Naive B cell (primary cell): ENCODE results near the gene SMARCC2. TPM values are rescaled to one million over a fixed set of nuclear protein-coding genes. Genes with fewer than 3 reads are reported as not detected.

ENCODE experiments used
- ATAC-seq, 2 donors: fragments of 150-1000 bp; cut with Tn5 transposase; 2 replicates each; pipeline ENCODE4 v1.10.0; 2021; ENCODE audit warnings: low read depth in 2 of 2, mild to moderate bottlenecking in 2 of 2, moderate library complexity in 2 of 2
- DNase-seq: peaks from one replicate; pipeline ENCODE4 v3.0.0; 2022
- H3K27ac Mint-ChIP-seq, 6 donors: one replicate each; pipeline ENCODE4 v1.8.0; 2020 to 2022; ENCODE audit warnings: mild to moderate bottlenecking in 6 of 6, mixed read lengths in 6 of 6, moderate library complexity in 5 of 6, inconsistent platforms in 2 of 6
- H3K27me3 Mint-ChIP-seq, 3 donors: one replicate each; pipeline ENCODE4 v1.8.0; 2021 to 2022; ENCODE audit warnings: mixed read lengths in 3 of 3, mild to moderate bottlenecking in 1 of 3
- H3K36me3 Mint-ChIP-seq, 2 donors: one replicate each; pipeline ENCODE4 v1.8.0; 2020 to 2022; ENCODE audit warnings: mixed read lengths in 2 of 2, inconsistent platforms in 1 of 2, mild to moderate bottlenecking in 1 of 2
- H3K4me1 Mint-ChIP-seq, 3 donors: one replicate each; pipeline ENCODE4 v1.8.0; 2020 to 2022; ENCODE audit warnings: mixed read lengths in 3 of 3, inconsistent platforms in 1 of 3, mild to moderate bottlenecking in 1 of 3, moderate library complexity in 1 of 3
- H3K4me3 Mint-ChIP-seq, 8 donors: one replicate each; pipeline ENCODE4 v1.8.0; 2020 to 2022; ENCODE audit warnings: mild to moderate bottlenecking in 8 of 8, mixed read lengths in 8 of 8, moderate library complexity in 8 of 8, inconsistent platforms in 2 of 8
- H3K9me3 Mint-ChIP-seq, 7 donors: one replicate each; pipeline ENCODE4 v1.8.0; 2020 to 2022; ENCODE audit warnings: mixed read lengths in 7 of 7, mild to moderate bottlenecking in 5 of 7, inconsistent platforms in 2 of 7, moderate library complexity in 1 of 7
- polyA plus RNA-seq, 6 donors: library from polyadenylated mRNA; unstranded; fragments of 300-500 nt; fragmentation: Illumina TruSeq; gene quantifications; one replicate each; pipeline ENCODE4 v1.2.3, GENCODE V29; 2021; ENCODE audit warnings: low read depth in 6 of 6

Gene SMARCC2
- polyA plus RNA-seq, 6 donors from 2014 or later = 33.3 to 112 (median 64.8) TPM

GRCh38 chr12:56150563-56150962 lies 38.7 kb downstream of the SMARCC2 start:
- no peaks in the 10 kb centered on the region for H3K27me3 Mint-ChIP-seq
- ATAC-seq = no peak
- H3K9me3 Mint-ChIP-seq = no peaks in the 10 kb centered on the region
- DNase-seq = no peak
- peak overlapping the region in 3 of 6 donors; percentile 61 to 94 (median 73) for H3K27ac Mint-ChIP-seq
- H3K36me3 Mint-ChIP-seq = no peaks in the 10 kb centered on the region
- H3K4me3 Mint-ChIP-seq = peak overlapping the region in 6 of 8 donors; percentile 15 to 97 (median 92)
- peaks cover 16 to 34% (median 26%) of the 10 kb centered on the region in 3 donors for H3K4me1 Mint-ChIP-seq

GRCh38 chr12:56146492-56147460 lies 42.5 kb downstream of the SMARCC2 start:
- DNase-seq (no peak), ATAC-seq (no peak)
- Mint-ChIP-seq H3K36me3 (peaks cover 8 to 12% of the 10 kb centered on the region in 2 donors), H3K27ac (no peak overlapping the region), H3K4me1 (peaks cover 14 to 21% (median 20%) of the 10 kb centered on the region in 3 donors), H3K9me3 (no peaks in the 10 kb centered on the region), H3K4me3 (no peak overlapping the region), H3K27me3 (no peaks in the 10 kb centered on the region)

GRCh38 chr12:56145217-56145616 lies 44.1 kb downstream of the SMARCC2 start:
- DNase-seq (no peak), ATAC-seq (no peak)
- peaks cover 9 to 23% (median 19%) of the 10 kb centered on the region in 3 donors for H3K4me1 Mint-ChIP-seq
- H3K9me3 Mint-ChIP-seq = no peaks in the 10 kb centered on the region
- H3K27ac Mint-ChIP-seq = peak overlapping the region in 2 of 6 donors; percentile 40 to 56
- peaks cover 17 to 19% of the 10 kb centered on the region in 2 donors for H3K36me3 Mint-ChIP-seq
- H3K27me3 Mint-ChIP-seq = no peaks in the 10 kb centered on the region
- H3K4me3 Mint-ChIP-seq = no peak overlapping the region

- ATAC-seq = no peak
- Mint-ChIP-seq H3K4me3 (peak overlapping the region in 1 of 8 donors; percentile 6), H3K36me3 (peaks cover 24 to 31% of the 10 kb centered on the region in 2 donors), H3K4me1 (peaks cover 9 to 23% (median 19%) of the 10 kb centered on the region in 3 donors), H3K27ac (peak overlapping the region in 5 of 6 donors; percentile 19 to 88 (median 44)), H3K9me3 (no peaks in the 10 kb centered on the region), H3K27me3 (no peaks in the 10 kb centered on the region)
- DNase-seq = no peak
Observed at GRCh38 chr12:56143870-56144269, 45.4 kb downstream of the SMARCC2 start.

GRCh38 chr12:56143217-56143616 lies 46.1 kb downstream of the SMARCC2 start:
- H3K36me3 Mint-ChIP-seq = peaks cover 24 to 32% of the 10 kb centered on the region in 2 donors
- DNase-seq (no peak), ATAC-seq (no peak)
- H3K4me1 Mint-ChIP-seq = peaks cover 9 to 23% (median 19%) of the 10 kb centered on the region in 3 donors
- H3K27me3 Mint-ChIP-seq = no peaks in the 10 kb centered on the region
- H3K9me3 Mint-ChIP-seq = no peaks in the 10 kb centered on the region
- H3K27ac Mint-ChIP-seq = peak overlapping the region in 4 of 6 donors; percentile 39 to 82 (median 70)
- no peak overlapping the region for H3K4me3 Mint-ChIP-seq

- DNase-seq = no peak
- Mint-ChIP-seq H3K27ac (peak overlapping the region in 3 of 6 donors; percentile 39 to 82 (median 57)), H3K9me3 (no peaks in the 10 kb centered on the region), H3K27me3 (no peaks in the 10 kb centered on the region), H3K36me3 (peaks cover 28 to 33% of the 10 kb centered on the region in 2 donors), H3K4me3 (no peak overlapping the region), H3K4me1 (peaks cover 10 to 23% (median 19%) of the 10 kb centered on the region in 3 donors)
- no peak for ATAC-seq
Observed at GRCh38 chr12:56141946-56142784, 47.1 kb downstream of the SMARCC2 start.

- ATAC-seq = no peak
- no peak for DNase-seq
- Mint-ChIP-seq H3K9me3 (no peaks in the 10 kb centered on the region), H3K27me3 (no peaks in the 10 kb centered on the region), H3K4me3 (no peak overlapping the region), H3K36me3 (peaks cover 23 to 50% of the 10 kb centered on the region in 2 donors), H3K27ac (peak overlapping the region in 4 of 6 donors; percentile 34 to 61 (median 55)), H3K4me1 (peaks cover 6 to 20% (median 15%) of the 10 kb centered on the region in 3 donors)
Observed at GRCh38 chr12:56137853-56138571, 51.3 kb downstream of the SMARCC2 start.

- Mint-ChIP-seq H3K9me3 (no peaks in the 10 kb centered on the region), H3K27ac (no peak overlapping the region), H3K27me3 (no peaks in the 10 kb centered on the region), H3K4me3 (no peak overlapping the region), H3K4me1 (peaks cover 26 to 33% (median 27%) of the 10 kb centered on the region in 3 donors), H3K36me3 (peaks cover 15 to 55% of the 10 kb centered on the region in 2 donors)
- DNase-seq (no peak), ATAC-seq (no peak)
Observed at GRCh38 chr12:56134897-56135296, 54.4 kb downstream of the SMARCC2 start.

- Mint-ChIP-seq H3K27me3 (no peaks in the 10 kb centered on the region), H3K9me3 (no peaks in the 10 kb centered on the region), H3K4me3 (peak overlapping the region; percentile 43 to 99 (median 96)), H3K27ac (peak overlapping the region in 5 of 6 donors; percentile 78 to 94 (median 90)), H3K4me1 (peaks cover 57 to 63% (median 62%) of the 10 kb centered on the region in 3 donors), H3K36me3 (peaks cover 0 to 30% of the 10 kb centered on the region in 2 donors)
- DNase-seq (no peak), ATAC-seq (no peak)
Observed at GRCh38 chr12:56130876-56131275, 58.4 kb downstream of the SMARCC2 start.

- DNase-seq (no peak), ATAC-seq (no peak)
- Mint-ChIP-seq H3K27ac (peak overlapping the region; percentile 85 to 98 (median 90)), H3K4me3 (peak overlapping the region; percentile 87 to 100 (median 98)), H3K4me1 (peaks cover 58 to 69% (median 63%) of the 10 kb centered on the region in 3 donors), H3K27me3 (no peaks in the 10 kb centered on the region), H3K36me3 (peaks cover 0 to 27% of the 10 kb centered on the region in 2 donors), H3K9me3 (no peaks in the 10 kb centered on the region)
Observed at GRCh38 chr12:56129942-56130495, 59.3 kb downstream of the SMARCC2 start.

GRCh38 chr12:56129206-56129941 lies 59.9 kb downstream of the SMARCC2 start:
- peak overlapping the region; percentile 87 to 100 (median 98) for H3K4me3 Mint-ChIP-seq
- peak overlapping the region; percentile 85 to 98 (median 96) for H3K27ac Mint-ChIP-seq
- H3K27me3 Mint-ChIP-seq = no peaks in the 10 kb centered on the region
- H3K9me3 Mint-ChIP-seq = no peaks in the 10 kb centered on the region
- ATAC-seq (peak; percentile 15 to 19), DNase-seq (peak; percentile 76)
- H3K4me1 Mint-ChIP-seq = peaks cover 57 to 71% (median 63%) of the 10 kb centered on the region in 3 donors
- peaks cover 0 to 27% of the 10 kb centered on the region in 2 donors for H3K36me3 Mint-ChIP-seq
